HCT116 (cell line): ENCODE data around the gene NLRP6.
A peak's percentile ranks its signal among the peaks of the same experiment; 100 is the strongest.

Experiments
- ATF3 ChIP-seq: IDR thresholded peaks from 2 replicates; pipeline ENCODE4 v1.6.1; 2012
- EGR1 ChIP-seq: IDR thresholded peaks from 2 replicates; pipeline ENCODE4 v1.6.1; 2012; ENCODE audit warnings: low read depth
- EZH2 ChIP-seq: fragments of 200-600 bp; sonication (generic); IDR thresholded peaks from 2 replicates; pipeline ENCODE4 v1.6.1; 2017; ENCODE audit warnings: antibody characterized with exemption, mixed run types
- EZH2phosphoT487 ChIP-seq: fragments of 200-600 bp; IDR thresholded peaks from 2 replicates; pipeline ENCODE4 v1.6.1; 2018; ENCODE audit warnings: antibody characterized with exemption, borderline replicate concordance
- MAX ChIP-seq: IDR thresholded peaks from 2 replicates; pipeline ENCODE4 v1.6.1; 2012
- POLR2A ChIP-seq: IDR thresholded peaks from 2 replicates; pipeline ENCODE4 v1.7.0; 2011; ENCODE audit warnings: borderline replicate concordance; ENCODE audit not compliant: insufficient read depth, insufficient read length; ENCODE audit errors: extremely low read depth
- POLR2AphosphoS5 ChIP-seq: IDR thresholded peaks from 2 replicates; pipeline ENCODE4 v1.6.1; 2011; ENCODE audit warnings: mild to moderate bottlenecking, low read depth, low read length, moderate library complexity
- SIN3A ChIP-seq: IDR thresholded peaks from 2 replicates; pipeline ENCODE4 v1.6.1; 2012; ENCODE audit warnings: low read depth
- TF ChIP-seq, protein P1 (sequence below), 3 experiments: fragments of 200-600 bp in 1 of 3; sonication (generic) in 1 of 3; IDR thresholded peaks in 2 of 3; conservative IDR thresholded peaks in 1 of 3; 2 replicates each; pipeline ENCODE4 v1.5.1; 2012 to 2017; ENCODE audit warnings: low read depth in 2 of 3, low read length in 2 of 3, antibody characterized with exemption in 1 of 3, borderline replicate concordance in 1 of 3, control low read depth in 1 of 3, mild to moderate bottlenecking in 1 of 3, mixed read lengths in 1 of 3, mixed run types in 1 of 3, moderate library complexity in 1 of 3; ENCODE audit not compliant: insufficient read depth in 1 of 3

DNA sequence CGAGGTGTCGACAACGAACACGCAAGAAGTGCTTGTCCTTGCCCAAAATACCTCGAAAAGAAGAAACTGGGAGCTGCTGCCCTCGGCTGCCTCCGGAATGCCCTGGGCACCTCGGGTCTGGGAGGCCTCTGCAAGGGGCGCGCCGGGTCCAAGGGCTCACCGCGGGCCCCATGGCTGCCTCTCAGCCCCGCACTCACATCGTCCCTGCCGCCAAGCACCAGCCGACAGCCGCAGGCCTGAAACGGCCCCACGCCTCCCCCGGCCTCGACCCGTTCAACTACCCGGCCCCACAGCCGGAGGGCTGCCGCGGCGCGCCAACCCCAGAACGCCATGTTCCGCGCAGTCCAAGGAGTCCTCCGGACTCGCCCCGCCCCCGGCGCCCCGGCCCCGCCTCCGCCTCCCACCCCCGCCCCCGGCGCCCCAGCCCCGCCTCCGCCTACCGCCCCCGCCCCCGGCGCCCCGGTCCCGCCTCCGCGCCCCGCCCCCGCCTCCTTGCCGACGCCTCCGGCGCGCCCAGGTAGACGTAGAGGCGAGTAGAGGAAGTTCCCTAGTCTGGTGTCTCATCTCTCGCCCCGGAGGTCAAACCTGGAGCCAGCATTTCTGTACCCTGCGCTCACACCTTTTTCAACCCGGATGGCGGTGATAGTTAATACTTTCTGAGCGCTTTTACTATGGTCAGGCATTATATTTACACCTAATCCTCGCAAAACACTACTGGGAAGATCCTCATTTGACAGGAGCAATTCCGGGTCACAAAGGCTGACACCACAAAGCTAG is 42.0 kb upstream of the NLRP6 start, which contains the start of gene SIRT3:
- peak; percentile 53 for TF ChIP-seq SIN3A
- TF ChIP-seq, protein P1, sequence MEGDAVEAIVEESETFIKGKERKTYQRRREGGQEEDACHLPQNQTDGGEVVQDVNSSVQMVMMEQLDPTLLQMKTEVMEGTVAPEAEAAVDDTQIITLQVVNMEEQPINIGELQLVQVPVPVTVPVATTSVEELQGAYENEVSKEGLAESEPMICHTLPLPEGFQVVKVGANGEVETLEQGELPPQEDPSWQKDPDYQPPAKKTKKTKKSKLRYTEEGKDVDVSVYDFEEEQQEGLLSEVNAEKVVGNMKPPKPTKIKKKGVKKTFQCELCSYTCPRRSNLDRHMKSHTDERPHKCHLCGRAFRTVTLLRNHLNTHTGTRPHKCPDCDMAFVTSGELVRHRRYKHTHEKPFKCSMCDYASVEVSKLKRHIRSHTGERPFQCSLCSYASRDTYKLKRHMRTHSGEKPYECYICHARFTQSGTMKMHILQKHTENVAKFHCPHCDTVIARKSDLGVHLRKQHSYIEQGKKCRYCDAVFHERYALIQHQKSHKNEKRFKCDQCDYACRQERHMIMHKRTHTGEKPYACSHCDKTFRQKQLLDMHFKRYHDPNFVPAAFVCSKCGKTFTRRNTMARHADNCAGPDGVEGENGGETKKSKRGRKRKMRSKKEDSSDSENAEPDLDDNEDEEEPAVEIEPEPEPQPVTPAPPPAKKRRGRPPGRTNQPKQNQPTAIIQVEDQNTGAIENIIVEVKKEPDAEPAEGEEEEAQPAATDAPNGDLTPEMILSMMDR (IDR thresholded peaks at IDR 0.05 in 2 of 3, conservative IDR thresholded peaks at IDR 0.05 in 1 of 3; ENCODE audit: borderline replicate concordance in 1 of 3, insufficient read depth in 1 of 3, low read depth in 2 of 3, low read length in 2 of 3) = 0 out of 6 replicates have a peak, but pooled peaks of 1 of the 3 experiments have one; percentile 6
- peak; percentile 65 for TF ChIP-seq POLR2A
- peak; percentile 85 for TF ChIP-seq POLR2AphosphoS5
- TF ChIP-seq EZH2phosphoT487 = no peak
- TF ChIP-seq EZH2 = no peak
- no peak for TF ChIP-seq ATF3
- peak; percentile 89 for TF ChIP-seq EGR1
- TF ChIP-seq MAX = 0 out of 2 replicates have a peak, but pooled peaks have one; percentile 9
